Eye (tissue), 1 donor: ENCODE results near the gene VIM.
"Not testable (repeated sequence)": the region's sequence is repeated elsewhere in the genome, so short reads cannot be mapped to it uniquely, and the experiment has no call there.

Experiments
- DNase-seq: peaks from one replicate; pipeline ENCODE4 v3.0.0-alpha.2; 2015

VIM gene

DNA sequence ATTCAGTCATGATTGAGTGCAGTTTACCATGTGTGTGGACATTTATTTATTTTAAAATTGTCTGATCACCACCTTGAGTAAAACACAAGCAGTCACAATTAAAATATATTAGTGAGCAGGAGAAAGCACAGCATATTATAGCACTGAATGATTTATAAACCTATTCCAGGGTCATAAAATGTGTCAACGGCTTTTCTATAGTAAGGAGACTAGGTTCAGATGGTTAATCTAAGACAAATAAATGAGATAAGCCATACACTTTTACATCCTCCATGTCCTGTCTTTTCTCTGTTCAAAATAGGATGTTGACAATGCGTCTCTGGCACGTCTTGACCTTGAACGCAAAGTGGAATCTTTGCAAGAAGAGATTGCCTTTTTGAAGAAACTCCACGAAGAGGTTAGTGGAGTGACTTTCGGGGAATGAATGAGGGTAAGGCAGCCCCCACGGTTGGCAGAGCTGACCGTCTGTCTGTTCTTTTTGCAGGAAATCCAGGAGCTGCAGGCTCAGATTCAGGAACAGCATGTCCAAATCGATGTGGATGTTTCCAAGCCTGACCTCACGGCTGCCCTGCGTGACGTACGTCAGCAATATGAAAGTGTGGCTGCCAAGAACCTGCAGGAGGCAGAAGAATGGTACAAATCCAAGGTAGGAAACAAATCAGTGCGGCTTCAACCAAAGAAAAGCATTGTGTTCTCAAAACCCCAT lies 5.4 kb downstream of the VIM start:
- no peak for DNase-seq

DNA sequence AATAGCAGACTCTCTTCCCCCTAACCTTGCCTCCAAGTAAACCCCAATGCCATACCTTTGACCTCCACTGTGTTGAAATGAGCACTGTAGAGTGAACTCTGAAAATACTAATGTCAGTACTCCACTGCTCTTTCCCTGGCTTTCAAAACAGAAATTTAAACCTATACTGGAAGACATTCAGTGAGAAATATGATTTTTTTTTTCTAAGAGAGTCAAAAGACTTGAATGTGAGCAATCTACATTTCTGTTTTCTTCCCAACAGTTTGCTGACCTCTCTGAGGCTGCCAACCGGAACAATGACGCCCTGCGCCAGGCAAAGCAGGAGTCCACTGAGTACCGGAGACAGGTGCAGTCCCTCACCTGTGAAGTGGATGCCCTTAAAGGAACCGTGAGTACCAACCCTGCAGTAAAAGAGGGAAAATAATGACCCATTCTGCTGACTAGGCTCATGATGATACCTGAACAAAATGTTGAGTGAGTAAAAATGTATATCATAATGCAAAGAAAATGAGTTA lies 6.4 kb downstream of the VIM start:
- no peak for DNase-seq

DNA sequence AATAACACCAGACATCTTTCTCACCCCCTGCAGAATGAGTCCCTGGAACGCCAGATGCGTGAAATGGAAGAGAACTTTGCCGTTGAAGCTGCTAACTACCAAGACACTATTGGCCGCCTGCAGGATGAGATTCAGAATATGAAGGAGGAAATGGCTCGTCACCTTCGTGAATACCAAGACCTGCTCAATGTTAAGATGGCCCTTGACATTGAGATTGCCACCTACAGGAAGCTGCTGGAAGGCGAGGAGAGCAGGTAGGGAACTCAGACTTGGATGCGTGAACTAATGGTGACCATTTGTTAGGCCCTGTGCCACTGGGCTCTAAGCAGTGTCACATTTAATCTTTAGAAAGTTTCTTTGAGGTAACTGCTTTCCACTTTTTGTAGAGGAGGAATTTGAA lies 7.1 kb downstream of the VIM start:
- DNase-seq, result peak; percentile 17

DNA sequence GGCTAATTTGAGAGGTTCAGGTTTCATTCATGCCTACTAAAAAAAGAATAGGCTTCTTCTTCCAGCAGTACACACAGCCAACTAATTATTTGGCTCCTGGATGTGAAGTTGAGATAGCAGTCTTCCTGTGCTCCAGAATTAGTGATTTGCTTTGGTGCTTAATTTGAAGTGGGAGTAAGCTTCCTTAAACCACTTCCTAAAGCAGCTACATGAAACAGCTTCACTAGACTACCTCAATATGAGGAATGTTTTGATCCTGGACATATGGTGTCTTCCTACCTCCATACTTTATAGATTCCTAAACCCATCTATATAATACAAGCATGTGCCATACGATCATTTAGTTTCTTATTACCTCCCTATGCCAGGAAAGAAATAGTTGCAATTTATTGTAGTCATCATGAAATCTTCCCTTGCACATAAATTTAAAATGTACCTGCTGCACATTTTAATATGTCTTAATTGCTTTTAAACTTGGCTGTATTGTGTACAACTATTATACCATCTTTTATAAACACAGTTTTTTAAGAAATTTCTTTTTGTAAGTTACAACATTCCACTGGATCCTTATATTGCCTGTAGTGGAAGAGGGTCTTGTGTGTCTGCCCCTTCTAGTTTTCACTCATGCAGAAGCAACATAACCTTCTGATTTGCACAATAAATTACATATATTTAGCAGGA lies 8.6 kb downstream of the VIM start:
- peak; percentile 21 for DNase-seq

DNA sequence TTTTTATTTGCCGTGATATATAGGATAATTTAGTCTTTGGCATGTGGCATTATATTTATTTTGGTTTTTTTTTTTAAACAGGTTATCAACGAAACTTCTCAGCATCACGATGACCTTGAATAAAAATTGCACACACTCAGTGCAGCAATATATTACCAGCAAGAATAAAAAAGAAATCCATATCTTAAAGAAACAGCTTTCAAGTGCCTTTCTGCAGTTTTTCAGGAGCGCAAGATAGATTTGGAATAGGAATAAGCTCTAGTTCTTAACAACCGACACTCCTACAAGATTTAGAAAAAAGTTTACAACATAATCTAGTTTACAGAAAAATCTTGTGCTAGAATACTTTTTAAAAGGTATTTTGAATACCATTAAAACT lies 9.1 kb downstream of the VIM start:
- no peak for DNase-seq

DNA sequence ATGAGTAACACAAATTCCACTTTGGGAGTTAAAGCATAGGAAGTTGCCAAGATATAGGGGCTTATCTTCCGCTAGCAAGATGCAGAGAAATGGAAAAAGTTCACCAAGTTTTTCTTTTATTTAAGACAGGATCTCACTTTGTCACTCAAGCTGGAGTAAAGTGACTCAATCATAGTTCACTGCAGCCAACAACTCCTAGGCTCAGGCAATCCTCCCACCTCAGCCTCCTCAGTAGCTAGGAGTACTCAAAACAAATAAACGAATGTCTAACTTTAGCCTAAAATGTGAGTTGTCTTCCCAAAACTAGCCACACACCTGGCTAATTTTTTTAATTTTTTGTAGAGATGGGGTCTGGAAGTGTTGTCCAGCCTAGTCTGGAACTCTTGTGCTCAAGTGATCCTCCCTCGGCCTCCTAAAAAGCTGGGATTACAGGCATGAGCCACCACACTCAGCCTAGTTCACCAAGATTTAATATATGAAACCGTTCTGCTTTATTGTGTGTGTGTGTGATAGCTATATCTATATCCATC lies 9.9 kb downstream of the VIM start:
- peak; percentile 25 for DNase-seq

DNA sequence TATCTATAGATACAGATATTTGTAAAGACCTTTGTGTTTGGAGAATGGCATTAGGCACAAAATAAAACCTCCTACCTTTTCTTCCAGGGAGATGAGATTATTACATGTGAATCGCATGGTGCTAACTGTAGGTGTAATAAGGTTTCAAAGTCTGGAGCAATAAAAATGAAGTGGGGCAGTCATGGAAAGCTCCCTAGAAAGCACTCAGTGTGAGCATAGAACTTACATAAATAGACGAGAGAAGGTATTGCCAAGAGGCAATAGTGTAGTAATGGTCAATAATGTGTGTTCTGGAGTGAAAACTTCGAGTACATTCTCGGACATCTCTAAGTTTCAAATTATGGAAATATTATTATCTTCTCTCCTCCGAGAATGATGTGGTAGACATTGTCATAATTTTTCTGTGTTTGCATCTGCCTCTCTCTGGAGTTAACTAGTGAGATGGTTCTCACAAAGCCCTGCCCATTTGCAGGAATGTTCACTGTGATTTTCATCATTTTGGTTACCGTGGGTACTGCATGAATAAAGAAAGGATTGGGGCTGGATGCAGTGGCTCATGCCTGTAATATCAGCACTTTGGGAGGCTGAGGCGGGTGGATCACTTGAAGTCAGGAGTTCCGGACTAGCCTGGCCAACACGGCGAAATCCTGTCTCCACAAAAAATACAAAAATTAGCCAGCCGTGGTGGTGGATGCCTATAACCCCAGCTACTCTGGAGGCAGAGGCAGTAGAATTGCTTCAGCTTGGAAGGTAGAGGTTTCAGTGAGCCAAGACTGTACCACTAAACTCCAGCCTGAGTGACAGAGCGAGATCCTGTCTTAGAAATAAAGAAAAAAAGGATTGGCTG lies 10.6 kb downstream of the VIM start:
- DNase-seq, result peak; percentile 62

DNA sequence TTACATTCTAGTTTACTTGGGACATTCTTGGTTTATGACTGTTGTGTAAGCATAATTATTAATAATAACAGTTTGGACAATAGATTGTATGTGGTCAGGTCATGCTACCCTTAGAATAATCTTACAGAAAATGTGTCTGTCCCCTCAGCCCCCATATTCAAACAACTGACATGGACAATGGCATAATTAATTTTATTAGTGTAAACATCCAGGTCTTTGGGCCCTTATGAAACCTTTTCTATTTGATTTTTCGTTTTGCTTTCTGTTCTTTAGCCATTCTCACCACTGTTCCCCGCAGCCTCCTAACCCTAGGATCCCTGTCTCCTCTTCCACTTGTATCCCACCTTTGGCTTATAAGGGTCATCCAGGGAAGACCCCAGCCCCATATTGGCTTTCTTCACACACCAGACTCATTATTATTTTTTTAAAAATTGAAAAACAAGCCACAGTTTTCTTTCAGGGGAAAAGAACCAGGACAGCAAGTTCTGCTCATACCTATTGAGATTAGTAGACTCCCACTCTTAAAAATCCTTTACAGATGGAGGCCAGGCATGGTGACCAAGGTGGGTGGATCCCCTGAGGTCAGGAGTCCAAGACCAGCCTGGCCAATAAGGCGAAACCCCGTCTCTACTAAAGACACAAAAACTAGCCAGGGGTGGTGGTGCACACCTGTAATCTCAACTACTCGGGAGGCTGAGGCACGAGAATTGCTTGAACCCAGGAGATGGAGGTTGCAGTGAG lies 11.5 kb downstream of the VIM start:
- DNase-seq, result no peak

DNA sequence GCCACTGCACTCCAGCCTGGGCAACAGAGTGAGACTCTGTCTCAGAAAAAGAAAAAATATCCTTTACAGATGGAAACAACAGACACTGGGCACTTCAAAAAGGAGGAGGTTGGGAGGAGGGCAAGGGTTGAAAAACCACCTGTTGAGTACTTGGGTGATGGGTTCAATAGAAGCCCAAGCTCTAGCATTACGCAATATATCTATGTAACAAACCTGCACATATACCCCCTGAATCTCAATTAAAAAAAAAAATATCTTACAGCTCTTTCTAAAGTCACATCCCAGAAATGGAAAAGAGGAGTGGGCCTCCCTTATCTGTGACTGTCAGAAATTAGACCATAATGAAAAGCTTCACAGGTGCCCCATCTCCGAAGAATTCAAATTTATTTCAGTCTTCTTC lies 12.1 kb downstream of the VIM start:
- DNase-seq, result no peak

DNA sequence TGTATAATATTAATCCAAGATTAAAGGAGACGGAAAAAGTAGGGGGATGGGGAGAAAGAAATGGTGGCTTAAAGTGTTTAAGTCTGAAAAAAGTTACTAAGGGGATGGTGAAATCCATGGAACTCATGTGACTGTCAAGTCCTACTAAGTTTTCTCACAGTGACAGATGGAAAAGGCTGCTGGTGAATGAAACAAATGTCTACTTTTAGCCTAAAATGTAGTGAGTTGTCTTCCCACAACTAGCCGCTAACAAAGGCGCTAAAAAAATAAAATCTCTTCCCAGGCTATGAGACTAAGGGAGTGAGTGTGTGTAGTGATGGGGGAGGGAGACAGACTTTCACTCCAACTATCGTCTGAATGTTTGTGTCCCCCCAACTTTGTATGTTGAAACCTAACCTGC lies 12.6 kb downstream of the VIM start:
- no peak for DNase-seq

DNA sequence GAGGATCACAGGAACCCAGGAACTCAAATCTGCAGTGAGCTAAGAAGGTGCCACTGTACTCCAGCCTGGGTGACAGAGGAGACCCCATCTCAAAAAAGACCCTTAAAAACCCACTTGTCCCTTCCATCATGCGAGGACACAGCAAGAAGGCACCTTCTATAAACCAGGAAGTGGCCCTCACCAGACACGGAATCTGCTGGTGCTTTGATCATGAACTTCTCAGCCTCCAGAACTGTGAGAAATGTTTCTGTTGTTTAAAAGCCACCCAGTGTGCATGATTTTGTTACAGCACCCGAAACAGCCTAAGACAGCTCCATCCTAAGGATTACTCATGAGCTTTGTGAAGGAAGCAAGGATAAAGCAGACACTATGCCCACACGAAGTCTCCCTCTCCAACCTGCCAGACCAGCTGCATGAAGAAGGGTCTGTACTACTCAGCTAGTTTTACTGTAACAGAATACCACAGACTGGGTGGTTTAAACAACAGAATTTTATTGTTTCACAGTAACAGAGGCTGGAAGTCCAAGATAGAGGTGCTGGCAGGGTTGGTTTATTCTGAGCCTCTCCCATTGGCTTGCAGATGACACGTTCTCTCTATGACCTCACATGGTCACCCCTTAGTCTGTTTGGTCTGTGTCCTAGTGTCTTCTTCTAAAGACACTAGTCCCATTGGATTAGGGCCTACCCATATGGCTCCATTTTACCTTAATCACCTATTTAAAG lies 13.7 kb downstream of the VIM start:
- DNase-seq, result no peak

DNA sequence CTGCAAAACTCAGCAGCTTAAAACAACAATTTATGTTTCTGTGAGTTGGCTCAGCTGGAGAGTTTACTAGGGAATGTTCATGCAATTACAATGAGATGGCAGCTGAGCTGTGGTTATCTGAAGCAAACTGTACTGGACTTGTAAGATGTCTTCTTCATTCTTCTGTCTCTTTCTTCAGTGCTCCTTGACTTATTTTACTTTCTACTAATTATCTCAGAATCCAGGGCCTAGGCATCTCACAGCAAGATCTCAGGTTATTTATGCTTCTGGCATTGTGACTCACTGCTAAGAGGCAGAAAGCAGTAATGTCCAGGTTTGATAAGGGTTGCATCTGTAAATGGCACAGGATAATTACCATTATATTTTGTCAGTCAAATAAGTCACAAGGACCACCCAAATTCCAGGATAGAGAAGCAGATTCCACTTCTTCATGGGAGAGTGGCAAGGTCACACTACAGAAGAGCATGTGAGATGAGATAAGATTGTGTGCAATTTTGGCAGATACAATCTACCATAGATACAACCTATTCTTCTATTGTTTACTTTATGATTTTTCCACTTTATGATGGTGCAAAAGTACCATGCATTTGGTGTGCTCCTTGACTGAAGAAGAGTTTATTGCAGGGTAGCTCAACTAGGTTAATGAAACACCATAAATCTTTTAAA lies 16.8 kb downstream of the VIM start:
- DNase-seq, result no peak

DNA sequence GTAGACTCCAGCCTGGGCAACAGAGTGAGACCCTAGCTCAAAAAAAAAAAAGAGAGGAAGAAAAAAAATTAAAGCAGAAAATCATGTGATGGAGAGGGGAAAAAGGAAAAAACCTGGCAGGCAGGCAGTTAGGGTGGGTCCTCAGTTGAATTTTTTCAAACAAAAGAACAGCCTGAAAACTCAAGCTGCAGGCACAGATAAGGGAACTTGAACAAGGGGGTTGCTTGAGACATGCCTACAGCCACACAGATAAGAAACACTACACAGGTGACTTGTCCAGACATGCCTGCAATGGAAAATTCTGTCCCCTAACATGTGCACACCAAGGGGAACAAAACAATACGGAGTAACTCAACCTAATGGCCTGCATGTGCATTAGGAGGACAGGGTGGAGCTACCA lies 19.2 kb downstream of the VIM start:
- DNase-seq, result no peak

DNA sequence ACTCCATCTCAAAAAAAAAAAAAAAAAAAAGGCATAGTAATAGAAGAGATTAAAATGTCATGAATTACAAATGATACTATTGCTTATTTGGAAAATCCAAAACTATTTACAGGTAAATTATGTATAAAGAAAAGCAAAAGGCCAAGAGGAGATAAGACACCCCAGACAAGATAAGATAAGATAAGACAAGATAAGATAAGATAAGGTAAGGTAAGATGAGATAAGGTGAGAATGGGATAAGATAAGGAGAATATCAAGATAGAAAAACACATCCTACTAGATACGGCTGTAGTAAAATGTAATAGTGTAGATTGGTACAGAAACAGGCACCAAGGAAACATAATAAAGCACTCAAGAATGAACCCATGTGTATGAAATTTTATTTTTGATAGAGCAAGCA lies 20.9 kb downstream of the VIM start:
- DNase-seq, result no peak

DNA sequence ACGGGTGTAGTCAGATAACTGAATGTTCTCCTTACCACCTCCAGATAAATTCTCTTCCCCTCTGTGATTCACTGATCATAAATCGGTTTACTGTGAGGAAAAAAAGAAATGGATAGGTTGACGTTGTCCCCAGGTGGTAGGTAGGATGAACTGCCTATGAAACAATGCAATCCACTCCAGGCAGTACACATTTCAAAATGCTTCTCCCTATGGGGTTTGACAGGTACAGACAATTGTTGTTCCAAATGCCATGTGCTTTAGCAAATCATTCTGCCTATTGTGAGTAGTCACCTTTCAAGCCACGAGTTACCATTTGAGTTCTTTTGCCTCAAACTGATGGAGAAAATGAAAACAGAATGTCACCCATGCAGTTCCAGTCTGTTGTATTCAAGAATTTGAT lies 21.8 kb downstream of the VIM start:
- DNase-seq, result no peak

DNA sequence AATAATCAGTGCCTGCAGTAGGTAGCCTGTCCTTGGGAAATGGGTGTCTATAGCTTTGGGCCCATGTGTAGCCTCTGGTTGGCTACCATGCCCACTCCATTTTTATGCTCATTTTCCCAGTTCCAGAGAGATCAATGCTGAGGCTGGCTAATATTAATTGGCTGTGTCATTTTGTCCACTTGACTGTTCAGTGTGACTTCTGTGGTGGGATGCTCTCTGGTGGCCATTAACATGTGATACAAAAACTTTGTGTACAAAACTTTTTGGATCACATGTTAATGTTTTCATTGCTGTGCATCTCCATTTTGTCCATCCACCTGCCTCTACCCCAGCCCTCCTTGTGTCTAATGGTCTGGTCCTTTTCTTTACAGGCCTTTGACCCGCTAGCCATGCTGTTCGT lies 22.7 kb downstream of the VIM start:
- no peak for DNase-seq

DNA sequence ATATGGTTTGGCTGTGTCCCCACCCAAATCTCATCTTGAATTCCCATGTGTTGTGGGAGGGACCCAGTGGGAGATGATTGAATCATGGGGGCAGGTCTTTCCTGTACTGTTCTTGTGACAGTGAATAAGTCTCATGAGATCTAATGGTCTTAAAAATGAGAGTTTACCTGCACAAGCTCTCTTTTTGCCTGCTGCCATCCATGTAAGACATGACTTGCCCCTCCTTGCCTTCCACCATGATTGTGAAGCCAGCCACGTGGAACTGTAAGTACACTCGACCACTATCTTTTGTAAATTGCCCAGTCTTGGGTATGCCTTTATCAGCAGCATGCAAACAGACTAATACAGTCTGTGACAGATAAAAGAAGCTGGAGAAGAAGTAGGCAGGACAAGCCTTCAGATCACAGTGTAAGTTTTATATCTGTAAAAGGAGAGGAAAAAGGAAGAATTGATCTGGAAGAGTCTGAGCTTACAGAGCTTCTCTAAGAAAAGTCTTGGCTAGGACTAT lies 26.6 kb downstream of the VIM start:
- not testable (repeated sequence) for DNase-seq

DNA sequence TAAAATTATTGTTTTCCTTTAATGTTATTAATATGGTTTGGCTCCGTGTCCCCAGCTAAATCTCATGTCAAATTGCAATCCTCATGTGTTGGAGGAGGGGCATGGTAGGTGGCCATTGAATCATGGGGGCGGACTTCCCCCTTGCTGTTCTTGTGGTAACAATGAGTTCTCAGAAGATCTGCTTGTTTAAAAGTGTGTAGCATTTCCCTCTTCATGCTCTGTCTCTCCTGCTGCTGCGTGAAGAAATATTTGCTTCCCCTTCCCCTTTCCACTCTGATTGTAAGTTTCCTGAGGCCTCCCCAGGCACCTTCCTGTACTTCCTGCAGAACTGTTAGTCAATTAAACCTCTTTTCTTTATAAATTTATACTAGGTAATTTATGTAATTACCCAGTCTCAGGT lies 27.5 kb downstream of the VIM start:
- DNase-seq, result no peak

DNA sequence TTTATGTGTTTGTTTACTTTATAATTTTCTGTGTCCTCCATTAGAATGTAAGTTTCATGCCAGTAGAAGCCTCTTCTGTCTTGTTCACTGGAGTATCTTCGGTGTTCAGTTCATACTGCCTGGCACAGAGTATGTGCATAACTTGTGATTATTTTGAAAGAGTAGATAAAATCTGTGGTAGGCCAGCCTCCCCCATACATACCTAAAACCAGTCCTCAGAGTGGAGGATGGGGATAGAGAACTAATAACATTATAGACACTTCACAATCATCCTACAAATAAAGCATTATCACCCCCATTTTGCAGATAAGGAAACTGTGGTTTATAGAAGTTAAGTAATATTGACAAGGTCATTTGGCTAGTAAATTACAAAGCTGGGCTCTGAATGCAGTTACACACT lies 28.0 kb downstream of the VIM start:
- no peak for DNase-seq

DNA sequence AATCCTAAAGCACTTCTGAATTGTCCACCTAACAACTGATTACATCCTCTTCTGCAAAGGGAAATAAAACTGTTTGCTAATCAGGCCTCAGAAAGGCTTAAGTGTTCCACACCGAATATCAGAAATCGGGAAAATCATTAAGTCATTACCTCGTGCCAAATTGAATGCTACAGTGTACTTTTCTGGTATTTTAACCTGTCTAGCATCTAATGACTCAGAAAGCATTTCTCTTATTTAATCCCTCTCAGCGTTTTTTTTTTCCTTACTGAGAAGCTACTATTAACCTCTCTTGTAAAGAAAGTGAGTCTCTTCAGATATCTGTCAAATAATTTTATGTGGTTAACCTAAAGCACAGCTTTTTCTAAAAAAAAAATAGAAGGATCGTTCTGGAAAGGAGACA lies 28.6 kb downstream of the VIM start:
- DNase-seq, result no peak
